GM23248 (cell line): ENCODE measurements around the gene WFDC1.

Experiments
- EZH2 ChIP-seq: fragments of 200-600 bp; sonication (generic); IDR thresholded peaks from 2 replicates; pipeline ENCODE4 v1.6.1; 2018; ENCODE audit warnings: antibody characterized with exemption, mild to moderate bottlenecking; ENCODE audit not compliant: insufficient read depth, poor library complexity, severe bottlenecking
- EZH2phosphoT487 ChIP-seq: fragments of 200-600 bp; sonication (generic); IDR thresholded peaks from 2 replicates; pipeline ENCODE4 v1.6.1; 2018; ENCODE audit warnings: antibody characterized with exemption, moderate library complexity, mild to moderate bottlenecking, low read depth; ENCODE audit not compliant: insufficient read depth

GRCh38 chr16:84313921-84314320, 19.2 kb downstream of the WFDC1 start:
- TF ChIP-seq EZH2 = no peak
- TF ChIP-seq EZH2phosphoT487 = no peak
